ENCODE results near the gene COL21A1.

GRCh38 chr6:56101141-56101553 lies 146.2 kb downstream of the COL21A1 start:
- TF ChIP-seq, protein P1, sequence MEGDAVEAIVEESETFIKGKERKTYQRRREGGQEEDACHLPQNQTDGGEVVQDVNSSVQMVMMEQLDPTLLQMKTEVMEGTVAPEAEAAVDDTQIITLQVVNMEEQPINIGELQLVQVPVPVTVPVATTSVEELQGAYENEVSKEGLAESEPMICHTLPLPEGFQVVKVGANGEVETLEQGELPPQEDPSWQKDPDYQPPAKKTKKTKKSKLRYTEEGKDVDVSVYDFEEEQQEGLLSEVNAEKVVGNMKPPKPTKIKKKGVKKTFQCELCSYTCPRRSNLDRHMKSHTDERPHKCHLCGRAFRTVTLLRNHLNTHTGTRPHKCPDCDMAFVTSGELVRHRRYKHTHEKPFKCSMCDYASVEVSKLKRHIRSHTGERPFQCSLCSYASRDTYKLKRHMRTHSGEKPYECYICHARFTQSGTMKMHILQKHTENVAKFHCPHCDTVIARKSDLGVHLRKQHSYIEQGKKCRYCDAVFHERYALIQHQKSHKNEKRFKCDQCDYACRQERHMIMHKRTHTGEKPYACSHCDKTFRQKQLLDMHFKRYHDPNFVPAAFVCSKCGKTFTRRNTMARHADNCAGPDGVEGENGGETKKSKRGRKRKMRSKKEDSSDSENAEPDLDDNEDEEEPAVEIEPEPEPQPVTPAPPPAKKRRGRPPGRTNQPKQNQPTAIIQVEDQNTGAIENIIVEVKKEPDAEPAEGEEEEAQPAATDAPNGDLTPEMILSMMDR (IDR thresholded peaks at IDR 0.05; ENCODE audit: borderline replicate concordance, extremely low read depth, low read length, poor library complexity, severe bottlenecking): no peak
- TF ChIP-seq EZH2 (IDR thresholded peaks at IDR 0.05; ENCODE audit: borderline replicate concordance, low read depth, low read length, severe bottlenecking): no peak

Data from DND-41 (cell line).